Keratinocyte (primary cell): ENCODE data around the gene TXNL1. TPM values are rescaled to one million over a fixed set of nuclear protein-coding genes. Genes with fewer than 3 reads are reported as not detected.

ENCODE experiments used
- DNase-seq: peaks from one replicate; pipeline ENCODE4 v3.0.0-alpha.2; 2011; ENCODE audit warnings: low read depth, missing footprints, low spot score
- FAIRE-seq: peaks from 2 replicates; lab custom pipeline; 2011; peaks lifted over from hg19 to GRCh38; lab: Jason Lieb, UNC
- H2AFZ ChIP-seq: 2 replicates; pipeline ENCODE4 v1.6.0; 2012; ENCODE audit warnings: low read length, control low read depth, inconsistent platforms; ENCODE audit not compliant: control insufficient read depth
- H3K27ac ChIP-seq: 2 replicates; pipeline ENCODE4 v1.5.1; 2011; ENCODE audit warnings: low read length; ENCODE audit not compliant: control insufficient read depth, insufficient read depth
- H3K27me3 ChIP-seq: 3 replicates; pipeline ENCODE4 v1.6.0; 2011; ENCODE audit warnings: low read length; ENCODE audit not compliant: control insufficient read depth, insufficient read depth; ENCODE audit errors: extremely low read depth
- H3K36me3 ChIP-seq, 2 experiments: 2 replicates in 1 of 2; 3 replicates in 1 of 2; pipeline ENCODE4 v1.5.1; 2011; ENCODE audit warnings: low read length in 2 of 2, mild to moderate bottlenecking in 1 of 2; ENCODE audit not compliant: control insufficient read depth in 2 of 2, insufficient read depth in 2 of 2; ENCODE audit errors: extremely low read depth in 1 of 2
- H3K4me1 ChIP-seq: 3 replicates; pipeline ENCODE4 v1.5.1; 2011; ENCODE audit warnings: low read length; ENCODE audit not compliant: control insufficient read depth, insufficient read depth; ENCODE audit errors: extremely low read depth
- H3K4me2 ChIP-seq: 3 replicates; pipeline ENCODE4 v1.6.0; 2011; ENCODE audit warnings: low read depth, low read length; ENCODE audit not compliant: control insufficient read depth, insufficient read depth; ENCODE audit errors: extremely low read depth
- H3K4me3 ChIP-seq, 3 experiments: fragments of 200-600 bp in 1 of 3; sonication (generic) in 1 of 3; 2 replicates in 2 of 3; 3 replicates in 1 of 3; pipeline ENCODE4 v1.5.1; 2011 to 2016; ENCODE audit warnings: low read length in 3 of 3, mild to moderate bottlenecking in 3 of 3, control low read depth in 2 of 3, inconsistent platforms in 1 of 3, low read depth in 1 of 3, mixed read lengths in 1 of 3, mixed run types in 1 of 3, moderate library complexity in 1 of 3; ENCODE audit not compliant: control insufficient read depth in 2 of 3, insufficient read depth in 2 of 3; ENCODE audit errors: extremely low read depth in 1 of 3
- H3K79me2 ChIP-seq: 2 replicates; pipeline ENCODE4 v1.6.0; 2012; ENCODE audit warnings: low read length; ENCODE audit not compliant: control insufficient read depth, insufficient read depth
- H3K9ac ChIP-seq: 3 replicates; pipeline ENCODE4 v1.6.0; 2011; ENCODE audit warnings: low read length; ENCODE audit not compliant: control insufficient read depth, insufficient read depth; ENCODE audit errors: extremely low read depth
- H3K9me1 ChIP-seq: 3 replicates; pipeline ENCODE4 v1.6.0; 2011; ENCODE audit warnings: low read length; ENCODE audit not compliant: control insufficient read depth, insufficient read depth; ENCODE audit errors: extremely low read depth
- H3K9me3 ChIP-seq: 2 replicates; pipeline ENCODE4 v1.5.1; 2012; ENCODE audit warnings: low read depth, low read length; ENCODE audit not compliant: control insufficient read depth
- H4K20me1 ChIP-seq: 3 replicates; pipeline ENCODE4 v1.6.0; 2011; ENCODE audit warnings: low read length; ENCODE audit not compliant: control insufficient read depth, insufficient read depth; ENCODE audit errors: extremely low read depth
- CTCF ChIP-seq, 3 experiments: IDR thresholded peaks in 1 of 3; conservative IDR thresholded peaks in 1 of 3; optimal IDR thresholded peaks in 1 of 3; 2 replicates in 2 of 3; 3 replicates in 1 of 3; pipeline versions ENCODE3 to v1.5.1; 2011; ENCODE audit warnings: low read length in 3 of 3, mild to moderate bottlenecking in 3 of 3, moderate library complexity in 2 of 3, control low read depth in 1 of 3, inconsistent platforms in 1 of 3; ENCODE audit not compliant: insufficient read depth in 2 of 3; ENCODE audit errors: extremely low read depth in 1 of 3
- EZH2 ChIP-seq: IDR thresholded peaks from one replicate; pipeline ENCODE4 v1.6.1; 2012; ENCODE audit warnings: inconsistent platforms, mild to moderate bottlenecking, low read length, moderate library complexity
- dilution Hi-C: fragments of 300-500 bp; cut with MboI; formaldehyde crosslinking; loops from one replicate; pipeline ENCODE4 v1.7.0; 2020; ENCODE audit warnings: low sequenced_read_pairs; ENCODE audit not compliant: extremely low pct_ligation_motif_present
- polyA plus RNA-seq, 5 experiments: library from polyadenylated mRNA; depleted of rRNA in 3 of 5; stranded (reverse) in 3 of 5; stranded (forward) in 1 of 5; unstranded in 1 of 5; fragments of >200 nt; gene quantifications; 1 replicate in 1 of 5; 2 replicates in 3 of 5; 3 replicates in 1 of 5; pipeline versions ENCODE4 v1.2.1 to v1.2.3, GENCODE V29; 2011 to 2012; ENCODE audit warnings: missing spikeins in 2 of 5, low read depth in 1 of 5, low replicate concordance in 1 of 5

Gene TXNL1
- polyA plus RNA-seq, 1 donor (not counting 4 experiments of a cell fraction or from before 2014, with no cell fraction given): 92.5 TPM

DNA sequence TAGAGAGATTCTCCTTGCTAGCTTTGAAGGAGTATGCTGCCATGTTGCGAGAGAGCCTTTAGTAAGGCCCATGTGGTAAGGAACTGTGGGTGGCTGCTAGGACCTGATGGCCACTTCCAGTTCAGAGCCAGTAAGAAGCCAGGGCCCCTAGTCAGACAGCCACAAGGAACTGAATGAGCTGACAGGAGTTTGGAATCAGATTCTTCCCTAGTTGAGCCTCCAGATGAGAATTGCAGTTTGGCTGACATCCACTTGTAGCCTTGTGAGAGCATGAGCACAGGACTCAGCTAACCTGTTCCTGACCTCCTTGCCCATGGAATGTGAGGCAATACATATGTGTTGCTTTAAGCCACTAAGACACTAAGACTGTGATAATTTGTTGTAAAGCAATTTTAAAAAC, 11.6 kb upstream of the TXNL1 start:
- Histone ChIP-seq H3K4me3 (no peak overlapping the region), H2AFZ (no peak overlapping the region), H3K4me1 (peaks cover 11% of the 10 kb centered on the region), H3K9me1 (no peaks in the 10 kb centered on the region), H4K20me1 (no peaks in the 10 kb centered on the region), H3K4me2 (no peak overlapping the region), H3K27ac (no peak overlapping the region), H3K36me3 (no peaks in the 10 kb centered on the region), H3K27me3 (no peaks in the 10 kb centered on the region), H3K9ac (no peak overlapping the region), H3K79me2 (peaks cover 14% of the 10 kb centered on the region), H3K9me3 (no peaks in the 10 kb centered on the region)
- no peak for TF ChIP-seq CTCF (optimal IDR thresholded peaks at IDR 0.05 in 1 of 3, IDR thresholded peaks at IDR 0.05 in 1 of 3, conservative IDR thresholded peaks at IDR 0.05 in 1 of 3; ENCODE audit: extremely low read depth in 1 of 3, insufficient read depth in 2 of 3, low read length in 3 of 3)
- dilution Hi-C loops: no loop called here
- FAIRE-seq: no peak
- DNase-seq: no peak

- peaks cover 11% of the 10 kb centered on the region for H3K4me1 ChIP-seq
- H3K79me2 ChIP-seq: peaks cover 12% of the 10 kb centered on the region
- H3K9me3 ChIP-seq: no peaks in the 10 kb centered on the region
- no peak overlapping the region for H3K4me3 ChIP-seq
- H3K9me1 ChIP-seq: no peaks in the 10 kb centered on the region
- H4K20me1 ChIP-seq: no peaks in the 10 kb centered on the region
- no peak for FAIRE-seq
- H3K9ac ChIP-seq: no peak overlapping the region
- dilution Hi-C loops: no loop called here
- TF ChIP-seq EZH2 (no peak), CTCF (optimal IDR thresholded peaks at IDR 0.05 in 1 of 3, IDR thresholded peaks at IDR 0.05 in 1 of 3, conservative IDR thresholded peaks at IDR 0.05 in 1 of 3; ENCODE audit: extremely low read depth in 1 of 3, insufficient read depth in 2 of 3, low read length in 3 of 3) (no peak)
- no peak overlapping the region for H2AFZ ChIP-seq
- H3K27me3 ChIP-seq: no peaks in the 10 kb centered on the region
- no peak for DNase-seq
- no peak overlapping the region for H3K27ac ChIP-seq
- no peaks in the 10 kb centered on the region for H3K36me3 ChIP-seq
- H3K4me2 ChIP-seq: no peak overlapping the region
Observed at GRCh38 chr18:56647951-56648893, 9.8 kb upstream of the TXNL1 start.
